NT2/D1 (cell line): Measurements from ENCODE around the gene STX16.

Experiments used
- DNase-seq: peaks from one replicate; pipeline ENCODE4 v3.0.0-alpha.2; 2011; ENCODE audit warnings: low read depth, low spot score
- H3K27me3 ChIP-seq: 2 replicates; pipeline ENCODE4 v1.6.0; 2011; ENCODE audit warnings: mild to moderate bottlenecking; ENCODE audit not compliant: insufficient read length, insufficient read depth
- H3K36me3 ChIP-seq: 2 replicates; pipeline ENCODE4 v1.6.1; 2011; ENCODE audit warnings: mild to moderate bottlenecking, low read length, mixed read lengths; ENCODE audit not compliant: insufficient read depth, insufficient read length
- H3K4me1 ChIP-seq: 2 replicates; pipeline ENCODE4 v1.5.1; 2011; ENCODE audit not compliant: insufficient read depth, insufficient read length
- H3K4me3 ChIP-seq: 2 replicates; pipeline ENCODE4 v1.5.1; 2011; ENCODE audit warnings: low read depth; ENCODE audit not compliant: insufficient read length
- H3K9ac ChIP-seq: 2 replicates; pipeline ENCODE4 v1.6.0; 2011; ENCODE audit warnings: low read depth; ENCODE audit not compliant: insufficient read length
- H3K9me3 ChIP-seq: 2 replicates; pipeline ENCODE4 v1.5.1; 2011; ENCODE audit warnings: mild to moderate bottlenecking, low read length; ENCODE audit not compliant: insufficient read depth
- SUZ12 ChIP-seq: IDR thresholded peaks from 2 replicates; pipeline ENCODE4 v1.6.1; 2011; ENCODE audit not compliant: insufficient read length, insufficient read depth; ENCODE audit errors: extremely low read depth
- YY1 ChIP-seq: IDR thresholded peaks from 2 replicates; pipeline ENCODE4 v1.6.1; 2011; ENCODE audit not compliant: insufficient read length, insufficient read depth
- ZNF274 ChIP-seq: IDR thresholded peaks from 2 replicates; pipeline ENCODE4 v1.6.1; 2011; ENCODE audit warnings: mild to moderate bottlenecking, low read depth, low read length

Gene STX16

DNA sequence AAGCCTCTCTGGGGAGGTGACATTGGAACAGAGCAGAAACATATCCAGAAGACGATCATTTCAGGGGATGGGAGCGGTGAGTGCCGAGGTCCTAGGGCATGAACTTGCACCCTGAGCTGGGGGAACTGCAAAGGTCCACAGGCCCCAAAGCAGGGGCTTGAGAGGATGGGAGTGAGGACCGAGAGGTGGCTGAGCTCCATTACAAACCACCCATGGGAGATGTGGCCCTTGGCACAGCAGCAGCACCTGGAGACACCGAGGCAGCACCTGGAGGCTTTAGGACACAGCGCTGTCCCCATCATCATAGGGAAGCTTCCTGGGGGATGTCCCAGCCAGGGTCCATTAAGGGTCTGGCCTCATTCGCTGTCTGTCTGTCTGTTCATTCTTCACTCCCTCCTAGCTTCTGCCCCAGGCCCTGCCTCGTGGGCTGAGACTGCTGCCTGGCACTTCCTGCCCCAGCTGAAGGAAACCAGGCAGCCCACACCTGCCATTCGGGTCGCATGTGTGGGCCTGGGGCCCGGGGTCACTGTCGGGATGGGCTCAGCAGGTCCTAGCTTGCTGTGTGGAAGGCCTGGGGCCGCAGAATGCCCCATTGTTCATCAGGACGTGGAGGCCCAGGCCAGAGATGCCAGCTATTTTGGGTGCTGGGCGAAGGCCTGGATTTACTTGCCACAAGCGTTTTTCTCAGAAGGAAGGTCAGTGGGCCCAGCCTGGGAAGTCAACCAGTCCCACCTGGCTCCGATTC is 42.8 kb upstream of the STX16 start:
- no peaks in the 10 kb centered on the region for H3K27me3 ChIP-seq
- TF ChIP-seq ZNF274 (no peak), YY1 (no peak), SUZ12 (no peak)
- H3K36me3 ChIP-seq, result no peaks in the 10 kb centered on the region
- H3K4me3 ChIP-seq, result no peak overlapping the region
- peaks cover 13% of the 10 kb centered on the region for H3K4me1 ChIP-seq
- H3K9me3 ChIP-seq, result no peaks in the 10 kb centered on the region
- no peak for DNase-seq
- H3K9ac ChIP-seq, result no peak overlapping the region

GRCh38 chr20:58609026-58609425 is 42.1 kb upstream of the STX16 start:
- Histone ChIP-seq H3K9ac (no peak overlapping the region), H3K9me3 (peaks cover 7% of the 10 kb centered on the region; the same call in 1 of the 2 replicates), H3K4me3 (no peak overlapping the region), H3K36me3 (no peaks in the 10 kb centered on the region), H3K27me3 (no peaks in the 10 kb centered on the region), H3K4me1 (peaks cover 13% of the 10 kb centered on the region)
- TF ChIP-seq ZNF274 (no peak), SUZ12 (no peak), YY1 (no peak)
- no peak for DNase-seq

DNA sequence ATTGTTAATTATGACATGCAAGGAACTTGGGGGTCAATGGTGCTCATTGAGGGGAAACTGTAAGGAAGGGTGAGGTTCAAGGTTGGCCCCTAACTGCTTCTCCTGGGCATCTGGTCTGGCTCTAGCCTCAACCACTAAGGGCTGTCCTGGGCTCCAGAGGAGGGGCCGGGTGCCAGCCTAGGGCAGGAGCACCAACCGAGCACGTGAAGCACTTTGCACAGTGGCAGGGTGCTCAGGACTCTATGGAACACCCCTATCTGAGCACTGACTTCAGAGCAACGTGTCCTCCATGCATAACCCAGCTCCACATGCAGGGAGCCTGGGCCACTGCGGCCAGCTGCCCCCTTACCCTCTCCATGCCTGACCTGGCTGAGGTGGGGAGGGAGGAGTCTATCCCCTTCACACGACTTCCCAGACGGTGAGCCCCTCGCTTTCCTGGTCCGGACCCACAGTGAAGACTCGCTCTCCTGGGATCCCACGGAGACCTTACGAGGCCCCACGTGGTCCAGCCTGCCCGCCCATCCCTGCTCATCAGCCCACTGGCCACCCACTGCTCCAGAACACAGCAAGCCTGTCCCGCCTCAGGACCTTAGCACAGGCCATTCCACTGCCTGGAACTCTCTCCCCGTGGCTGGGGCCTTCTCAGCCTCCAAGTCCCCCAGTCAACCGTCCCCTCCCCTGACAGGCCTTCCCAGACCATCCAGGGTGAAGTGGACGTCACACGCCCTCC is 40.8 kb upstream of the STX16 start:
- DNase-seq, result no peak
- Histone ChIP-seq H3K9me3 (peaks cover 16% of the 10 kb centered on the region; the same call in 1 of the 2 replicates), H3K4me3 (no peak overlapping the region), H3K9ac (no peak overlapping the region), H3K36me3 (no peaks in the 10 kb centered on the region), H3K4me1 (peaks cover 9% of the 10 kb centered on the region), H3K27me3 (no peaks in the 10 kb centered on the region)
- TF ChIP-seq SUZ12 (no peak), YY1 (no peak), ZNF274 (no peak)

- Histone ChIP-seq H3K4me1 (peaks cover 4% of the 10 kb centered on the region), H3K27me3 (no peaks in the 10 kb centered on the region), H3K4me3 (no peak overlapping the region), H3K9ac (no peak overlapping the region), H3K36me3 (no peaks in the 10 kb centered on the region), H3K9me3 (peaks cover 16% of the 10 kb centered on the region; the same call in 1 of the 2 replicates)
- TF ChIP-seq YY1 (no peak), SUZ12 (no peak)
- DNase-seq, result no peak
These were observed 40.3 kb upstream of the STX16 start for GRCh38 chr20:58610811-58611210.

GRCh38 chr20:58611236-58612030 is 39.6 kb upstream of the STX16 start:
- DNase-seq, result no peak

DNA sequence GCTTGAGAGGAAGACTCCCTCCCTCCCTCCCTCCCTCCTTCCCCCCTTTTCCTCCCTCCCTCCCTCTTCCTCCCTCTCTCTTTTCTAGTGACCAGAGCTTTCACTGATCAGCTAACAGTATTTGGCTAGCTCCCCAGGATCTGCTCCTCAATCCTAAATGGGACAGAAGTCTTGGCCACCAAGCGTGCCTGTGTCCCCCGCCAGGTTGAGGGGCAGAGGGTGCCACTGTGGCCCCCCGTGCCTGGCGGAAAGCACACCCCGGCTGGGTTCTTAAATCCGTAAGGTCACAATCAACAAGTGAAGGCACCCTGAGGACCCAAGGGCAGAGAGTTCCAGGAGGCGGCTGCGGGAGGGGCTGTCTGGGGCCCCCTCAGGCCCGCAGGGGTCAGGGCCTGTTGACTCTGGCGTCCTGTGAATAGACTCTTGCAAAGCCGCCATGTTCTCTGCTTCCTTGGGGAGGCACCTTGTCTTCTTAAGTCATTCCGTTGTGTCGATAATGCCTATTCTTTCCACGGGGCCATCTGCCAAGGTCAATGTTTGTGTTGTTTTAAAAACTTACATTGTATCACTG is 38.9 kb upstream of the STX16 start:
- H3K9me3 ChIP-seq, result peaks cover 16% of the 10 kb centered on the region; the same call in 1 of the 2 replicates
- no peaks in the 10 kb centered on the region for H3K27me3 ChIP-seq
- H3K9ac ChIP-seq, result no peak overlapping the region
- DNase-seq, result no peak
- H3K4me3 ChIP-seq, result no peak overlapping the region
- H3K36me3 ChIP-seq, result no peaks in the 10 kb centered on the region
- peaks cover 3% of the 10 kb centered on the region for H3K4me1 ChIP-seq
- no peak for TF ChIP-seq ZNF274
- TF ChIP-seq SUZ12, result no peak
- no peak for TF ChIP-seq YY1

More at GRCh38 chr20:58611236-58612030, 39.6 kb upstream of the STX16 start:
- Histone ChIP-seq H3K36me3 (no peaks in the 10 kb centered on the region), H3K9ac (no peak overlapping the region), H3K4me1 (peaks cover 3% of the 10 kb centered on the region), H3K27me3 (no peaks in the 10 kb centered on the region), H3K4me3 (no peak overlapping the region), H3K9me3 (peaks cover 16% of the 10 kb centered on the region; the same call in 1 of the 2 replicates)
- TF ChIP-seq YY1, result no peak
- no peak for TF ChIP-seq ZNF274
- no peak for TF ChIP-seq SUZ12
